HAP-1 (cell line): ENCODE data around the gene HPS5.
A peak's percentile ranks its signal among the peaks of the same experiment; 100 is the strongest.
"Not testable (repeated sequence)": the region's sequence is repeated elsewhere in the genome, so short reads cannot be mapped to it uniquely, and the experiment has no call there.

Source experiments
- DNase-seq, 2 experiments: peaks; one replicate each; pipeline ENCODE4 v3.0.0-alpha.2; 2016 to 2020; ENCODE audit warnings: low spot score in 2 of 2
- H3K27me3 ChIP-seq: fragments of 250-450 bp; sonication (Bioruptor Pico); 2 replicates; pipeline ENCODE4 v1.5.1; 2020; ENCODE audit warnings: low read depth, mild to moderate bottlenecking, moderate library complexity
- H3K36me3 ChIP-seq: fragments of 250-450 bp; sonication (Bioruptor Pico); replicated peaks from 2 replicates; pipeline ENCODE4 v1.5.1; 2020; ENCODE audit warnings: mild to moderate bottlenecking
- H3K4me1 ChIP-seq: fragments of 250-450 bp; sonication (Bioruptor Pico); 2 replicates; pipeline ENCODE4 v1.5.1; 2020; ENCODE audit warnings: mild to moderate bottlenecking
- H3K4me3 ChIP-seq: fragments of 250-450 bp; sonication (Bioruptor Pico); 2 replicates; pipeline ENCODE4 v1.5.1; 2020; ENCODE audit warnings: mild to moderate bottlenecking, moderate library complexity
- H3K9me3 ChIP-seq: fragments of 250-450 bp; sonication (Bioruptor Pico); 2 replicates; pipeline ENCODE4 v1.5.1; 2020; ENCODE audit warnings: mild to moderate bottlenecking, moderate library complexity
- in situ Hi-C: fragments of 300-500 bp; cut with MboI; formaldehyde crosslinking; loops from 3 replicates; pipeline ENCODE4 v1.14.3; 2020; ENCODE audit warnings: low sequenced_read_pairs, inconsistent platforms, mixed read lengths

The HPS5 gene

DNA sequence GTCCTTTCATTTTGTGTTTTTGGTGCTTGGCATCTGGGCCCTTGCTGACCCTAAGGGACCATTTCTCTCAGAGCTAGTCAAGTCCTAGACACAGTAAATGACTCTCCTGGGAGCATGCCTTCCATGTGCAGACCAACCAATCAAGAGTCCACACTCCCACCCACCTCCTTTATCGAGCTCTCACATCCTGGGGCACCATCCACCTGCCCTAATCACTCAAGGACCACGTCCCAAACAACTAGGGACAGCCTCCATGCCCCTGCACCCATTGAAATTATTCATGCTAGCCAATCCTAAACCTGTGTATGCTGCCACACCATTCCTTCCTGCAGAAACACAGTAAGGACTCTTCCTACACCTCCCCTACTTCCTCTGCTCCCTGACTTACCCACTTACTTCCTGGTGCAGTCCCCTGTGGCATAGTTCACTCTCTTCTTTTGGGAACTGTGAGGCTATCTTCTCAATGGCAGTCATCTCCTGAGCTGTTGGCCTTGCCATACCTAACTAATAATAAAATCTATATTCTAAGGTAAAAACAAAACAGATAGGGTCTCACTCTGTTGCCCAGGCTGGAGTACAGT is 67.1 kb downstream of the HPS5 start:
- in situ Hi-C loops = no loop called here
- DNase-seq = no peak
- Histone ChIP-seq H3K36me3 (no peaks in the 10 kb centered on the region), H3K9me3 (no peaks in the 10 kb centered on the region), H3K4me1 (no peaks in the 10 kb centered on the region), H3K27me3 (peaks cover 8% of the 10 kb centered on the region), H3K4me3 (no peak overlapping the region)

DNA sequence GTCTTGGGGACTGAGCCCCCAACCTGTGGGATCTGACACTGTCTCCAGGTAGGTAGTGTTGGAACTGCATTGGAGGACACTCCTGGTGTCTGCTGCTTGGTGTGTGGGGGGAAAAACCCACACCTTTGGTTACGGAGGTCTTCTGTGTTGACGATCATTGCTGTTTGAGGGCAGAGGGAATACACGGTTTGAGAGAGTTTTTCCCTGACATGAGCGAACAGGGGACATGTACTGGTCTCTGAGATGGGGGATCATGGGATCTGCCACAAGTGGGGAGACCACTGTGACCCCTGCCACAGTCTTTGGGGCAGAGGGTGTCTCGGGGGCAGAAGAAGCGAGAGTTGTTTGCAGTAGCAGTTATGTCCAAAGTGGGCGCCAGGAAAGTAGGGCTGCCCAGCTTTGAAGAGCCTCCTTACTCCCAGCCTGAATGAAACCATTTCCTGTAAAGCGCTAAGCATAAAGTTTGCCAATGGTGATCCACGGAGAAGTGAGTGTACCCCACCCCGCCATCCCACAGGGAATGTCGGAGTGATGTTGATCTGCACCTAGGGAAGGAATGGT is 68.1 kb downstream of the HPS5 start:
- peaks cover 9% of the 10 kb centered on the region for H3K27me3 ChIP-seq
- H3K4me1 ChIP-seq = no peaks in the 10 kb centered on the region
- in situ Hi-C loops = no loop called here
- H3K9me3 ChIP-seq = no peaks in the 10 kb centered on the region
- H3K36me3 ChIP-seq = no peaks in the 10 kb centered on the region
- no peak overlapping the region for H3K4me3 ChIP-seq
- DNase-seq = no peak

- DNase-seq = no peak
- no peaks in the 10 kb centered on the region for H3K9me3 ChIP-seq
- in situ Hi-C loops = no loop called here
- H3K36me3 ChIP-seq = no peaks in the 10 kb centered on the region
- no peak overlapping the region for H3K4me3 ChIP-seq
- H3K4me1 ChIP-seq = no peaks in the 10 kb centered on the region
- H3K27me3 ChIP-seq = peaks cover 11% of the 10 kb centered on the region
These were observed 68.7 kb downstream of the HPS5 start for GRCh38 chr11:18253233-18253632.

DNA sequence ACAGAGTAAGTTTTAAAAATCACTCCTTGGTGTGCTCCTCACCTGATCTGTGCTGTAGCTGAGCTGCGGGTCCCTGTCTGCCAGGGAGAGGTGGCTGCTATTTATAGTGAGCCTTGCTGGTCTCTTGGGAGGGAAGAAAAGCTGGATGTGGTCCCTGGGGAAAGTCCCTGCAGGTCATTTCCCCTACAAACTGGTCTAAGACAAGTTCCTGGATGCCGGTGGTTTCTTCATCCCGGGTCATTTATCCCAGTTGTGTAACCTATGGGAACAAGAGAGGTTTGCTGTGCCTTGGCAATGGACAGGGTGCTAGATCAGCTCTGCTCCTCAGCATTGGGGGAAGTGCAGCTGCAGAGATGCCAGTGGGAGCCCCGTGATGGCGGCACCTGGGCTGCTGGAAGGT is 73.4 kb downstream of the HPS5 start, which contains the start of gene SAA2:
Gene SAA2 (minus strand): TSS at position 108 of the 400 bp plus-strand sequence. CDS start 657 bp downstream, outside the sequence.
- DNase-seq = no peak
- H3K4me3 ChIP-seq = no peak within 1 kb of the TSS
- H3K27me3 ChIP-seq = peaks cover 13% of the 10 kb centered on the region
- H3K4me1 ChIP-seq = no peaks in the 10 kb centered on the region
- H3K9me3 ChIP-seq = no peaks in the 10 kb centered on the region
- no peaks in the 10 kb centered on the region for H3K36me3 ChIP-seq
- in situ Hi-C loops = no loop called here

GRCh38 chr11:18247191-18247581 is 74.8 kb downstream of the HPS5 start:
- H3K4me1 ChIP-seq, DNase-seq, H3K9me3 ChIP-seq, H3K4me3 ChIP-seq, H3K36me3 ChIP-seq, in situ Hi-C loops: not testable (repeated sequence)
- H3K27me3 ChIP-seq = peaks cover 13% of the 10 kb centered on the region

DNA sequence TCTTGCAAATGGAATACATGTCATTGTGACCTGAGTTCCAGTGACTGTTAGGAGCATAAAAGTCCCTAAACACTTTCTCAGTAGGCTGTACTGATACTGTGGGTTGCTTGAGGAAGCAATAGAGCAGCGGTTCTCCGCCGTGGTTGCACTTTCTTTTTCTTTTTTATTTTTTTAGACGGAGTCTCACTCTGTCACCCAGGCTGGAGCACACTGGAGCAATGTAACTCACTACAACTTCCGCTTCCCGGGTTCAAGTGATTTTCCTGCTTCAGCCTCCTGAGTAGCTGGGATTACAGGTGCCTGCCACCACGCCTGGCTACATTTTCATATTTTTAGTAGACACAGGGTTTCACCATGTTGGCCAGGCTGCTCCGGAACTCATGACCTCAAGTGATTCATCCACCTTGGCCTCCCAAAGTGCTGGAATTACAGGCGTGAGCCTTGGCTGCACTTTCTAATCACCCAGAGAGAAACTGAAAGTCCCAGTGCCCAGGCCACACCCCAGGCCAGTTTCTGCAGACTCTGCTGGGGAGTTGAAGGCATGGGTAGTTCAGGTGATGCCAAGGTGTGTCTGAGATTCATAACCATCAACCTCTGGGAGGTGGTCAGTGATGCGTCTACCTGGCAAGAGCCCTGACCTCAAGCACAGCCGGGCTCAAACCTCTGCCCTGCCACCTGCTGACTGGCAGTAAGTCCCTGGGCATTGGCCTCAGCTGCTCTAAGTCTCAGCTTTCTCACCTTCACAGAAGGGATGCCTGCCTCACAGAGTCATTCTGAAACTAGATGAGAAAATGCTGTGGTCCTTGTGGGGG is 75.4 kb downstream of the HPS5 start:
- H3K36me3 ChIP-seq, DNase-seq, H3K4me1 ChIP-seq, H3K4me3 ChIP-seq, H3K9me3 ChIP-seq, in situ Hi-C loops: not testable (repeated sequence)
- H3K27me3 ChIP-seq = peaks cover 12% of the 10 kb centered on the region

DNA sequence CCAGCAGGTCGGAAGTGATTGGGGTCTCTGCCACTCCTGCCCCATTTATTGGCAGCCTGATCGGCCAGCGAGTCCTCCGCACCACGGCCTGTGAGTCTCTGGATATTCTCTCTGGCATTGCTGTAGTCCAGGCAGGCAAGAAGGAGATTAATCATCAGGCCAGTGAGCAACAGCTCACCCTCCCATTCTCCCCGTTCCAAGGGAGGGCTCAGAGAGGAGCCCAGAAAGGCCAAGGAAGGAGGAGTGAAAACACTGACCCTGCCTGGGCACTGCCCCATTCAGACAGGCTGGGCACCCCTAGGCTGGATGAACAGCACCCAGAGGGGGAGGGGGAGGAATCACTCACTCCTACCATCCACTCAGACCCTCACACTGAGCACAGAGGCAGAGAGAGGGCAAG is 76.5 kb downstream of the HPS5 start:
- Histone ChIP-seq H3K9me3 (no peaks in the 10 kb centered on the region), H3K4me1 (no peaks in the 10 kb centered on the region), H3K36me3 (no peaks in the 10 kb centered on the region), H3K27me3 (peaks cover 15% of the 10 kb centered on the region), H3K4me3 (no peak overlapping the region)
- in situ Hi-C loops = no loop called here
- no peak for DNase-seq

GRCh38 chr11:18243783-18244362 is 78.1 kb downstream of the HPS5 start:
- in situ Hi-C loops = no loop called here
- DNase-seq = peak; percentile 70 to 79
- Histone ChIP-seq H3K27me3 (peaks cover 14% of the 10 kb centered on the region), H3K9me3 (no peaks in the 10 kb centered on the region), H3K4me1 (no peaks in the 10 kb centered on the region), H3K4me3 (no peak overlapping the region), H3K36me3 (no peaks in the 10 kb centered on the region)

DNA sequence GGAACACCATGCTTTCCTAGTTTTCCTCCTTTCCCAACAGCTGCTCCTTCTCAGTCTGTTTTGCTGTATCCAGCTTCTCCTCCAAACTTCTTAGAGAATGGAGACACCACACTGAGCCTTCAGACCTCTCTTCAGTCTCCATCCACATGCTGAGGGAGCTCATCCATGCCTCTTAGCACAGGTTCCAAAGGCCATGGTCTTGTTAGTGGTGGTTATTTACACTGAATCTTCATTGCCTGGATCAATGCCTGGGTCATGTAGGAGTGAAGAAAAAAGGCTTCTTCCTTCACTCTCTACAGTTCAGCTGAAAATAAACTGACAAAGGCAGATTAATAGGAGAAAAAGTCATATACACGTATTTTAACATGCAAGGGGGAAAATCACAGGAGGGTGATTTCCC is 82.3 kb downstream of the HPS5 start:
- in situ Hi-C loops = no loop called here
- no peaks in the 10 kb centered on the region for H3K9me3 ChIP-seq
- no peaks in the 10 kb centered on the region for H3K36me3 ChIP-seq
- H3K4me1 ChIP-seq = no peaks in the 10 kb centered on the region
- H3K27me3 ChIP-seq = peaks cover 16% of the 10 kb centered on the region
- no peak for DNase-seq
- H3K4me3 ChIP-seq = no peak overlapping the region

- H3K4me3 ChIP-seq = no peak within 1 kb of the TSS
- no peaks in the 10 kb centered on the region for H3K9me3 ChIP-seq
- no peaks in the 10 kb centered on the region for H3K36me3 ChIP-seq
- in situ Hi-C loops = no loop called here
- H3K27me3 ChIP-seq = peaks cover 19% of the 10 kb centered on the region
- no peaks in the 10 kb centered on the region for H3K4me1 ChIP-seq
- DNase-seq = no peak
These were observed 85.1 kb downstream of the HPS5 start, which contains the start of gene SAA4 for GRCh38 chr11:18236664-18237356. TSS of gene SAA4 (minus strand) at chr11:18236802. CDS start at chr11:18235926, 876 bp downstream.

GRCh38 chr11:18235394-18236334 is 86.3 kb downstream of the HPS5 start:
- H3K27me3 ChIP-seq = peaks cover 13% of the 10 kb centered on the region
- DNase-seq = no peak
- no peaks in the 10 kb centered on the region for H3K4me1 ChIP-seq
- H3K36me3 ChIP-seq = no peaks in the 10 kb centered on the region
- H3K4me3 ChIP-seq = no peak overlapping the region
- H3K9me3 ChIP-seq = no peaks in the 10 kb centered on the region
- in situ Hi-C loops = no loop called here

GRCh38 chr11:18233912-18234311 is 88.0 kb downstream of the HPS5 start:
- no peak for DNase-seq
- Histone ChIP-seq H3K36me3 (no peaks in the 10 kb centered on the region), H3K4me3 (no peak overlapping the region), H3K9me3 (no peaks in the 10 kb centered on the region), H3K4me1 (no peaks in the 10 kb centered on the region), H3K27me3 (peaks cover 9% of the 10 kb centered on the region)
- in situ Hi-C loops = no loop called here

DNA sequence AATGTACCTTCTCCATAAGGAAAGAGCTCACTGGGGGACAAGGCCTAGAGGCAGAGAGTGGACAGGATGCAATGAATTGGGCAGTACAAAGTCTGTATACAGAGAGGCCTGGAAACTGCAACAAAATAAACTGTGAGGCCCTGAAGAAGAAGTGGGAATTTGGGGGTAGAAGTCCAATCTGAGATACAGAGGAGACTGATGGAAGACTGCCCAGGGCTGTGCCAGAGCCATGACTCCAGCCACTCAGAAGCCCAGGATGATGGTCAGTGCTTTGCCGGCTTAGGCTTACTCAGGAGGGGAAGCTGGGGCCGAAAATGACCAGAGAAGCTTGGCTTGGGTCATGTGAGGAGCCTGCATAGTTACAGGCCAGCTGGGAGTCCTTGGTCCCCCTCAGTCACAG is 91.1 kb downstream of the HPS5 start:
- no peak for DNase-seq
- H3K4me1 ChIP-seq = no peaks in the 10 kb centered on the region
- no peak overlapping the region for H3K4me3 ChIP-seq
- H3K36me3 ChIP-seq = no peaks in the 10 kb centered on the region
- H3K9me3 ChIP-seq = no peaks in the 10 kb centered on the region
- in situ Hi-C loops = no loop called here
- H3K27me3 ChIP-seq = peaks cover 3% of the 10 kb centered on the region; the same call in 1 of the 2 replicates
